Epithelial cell of esophagus (primary cell): ENCODE data around the gene KRTAP17-1.

Source experiments
- DNase-seq: peaks from one replicate; pipeline ENCODE4 v3.0.0; 2010; ENCODE audit warnings: low read depth
- H3K4me3 ChIP-seq: 2 replicates; pipeline ENCODE4 v1.5.1; 2011; ENCODE audit warnings: mild to moderate bottlenecking, low read length, control low read depth
- TF ChIP-seq, protein P1 (sequence below): IDR thresholded peaks from 2 replicates; pipeline ENCODE4 v1.5.1; 2011; ENCODE audit warnings: low read depth, mild to moderate bottlenecking, low read length, control low read depth, inconsistent platforms; ENCODE audit not compliant: insufficient read depth; ENCODE audit errors: missing control alignments

Gene KRTAP17-1

DNA sequence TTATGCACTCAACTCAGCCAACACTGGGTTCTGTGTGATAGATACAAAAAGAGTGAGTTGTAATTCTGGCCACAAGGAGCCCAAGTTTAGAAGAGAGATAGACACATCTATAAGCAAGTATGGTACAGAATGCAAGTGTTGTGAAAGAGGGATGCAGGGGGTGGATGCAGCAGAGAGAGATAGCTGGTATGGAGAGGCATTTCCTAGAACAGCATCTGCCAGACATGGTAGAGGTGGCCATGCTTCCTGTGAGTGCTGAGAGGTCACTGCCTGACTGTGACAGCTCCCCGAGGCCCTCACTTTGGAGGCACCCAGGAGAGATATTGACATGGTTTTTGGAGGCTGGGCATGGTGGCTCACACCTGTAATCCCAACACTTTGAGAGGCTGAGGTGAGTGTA, 4.4 kb downstream of the KRTAP17-1 start:
- H3K4me3 ChIP-seq = no peak overlapping the region
- DNase-seq = no peak
- TF ChIP-seq, protein P1, sequence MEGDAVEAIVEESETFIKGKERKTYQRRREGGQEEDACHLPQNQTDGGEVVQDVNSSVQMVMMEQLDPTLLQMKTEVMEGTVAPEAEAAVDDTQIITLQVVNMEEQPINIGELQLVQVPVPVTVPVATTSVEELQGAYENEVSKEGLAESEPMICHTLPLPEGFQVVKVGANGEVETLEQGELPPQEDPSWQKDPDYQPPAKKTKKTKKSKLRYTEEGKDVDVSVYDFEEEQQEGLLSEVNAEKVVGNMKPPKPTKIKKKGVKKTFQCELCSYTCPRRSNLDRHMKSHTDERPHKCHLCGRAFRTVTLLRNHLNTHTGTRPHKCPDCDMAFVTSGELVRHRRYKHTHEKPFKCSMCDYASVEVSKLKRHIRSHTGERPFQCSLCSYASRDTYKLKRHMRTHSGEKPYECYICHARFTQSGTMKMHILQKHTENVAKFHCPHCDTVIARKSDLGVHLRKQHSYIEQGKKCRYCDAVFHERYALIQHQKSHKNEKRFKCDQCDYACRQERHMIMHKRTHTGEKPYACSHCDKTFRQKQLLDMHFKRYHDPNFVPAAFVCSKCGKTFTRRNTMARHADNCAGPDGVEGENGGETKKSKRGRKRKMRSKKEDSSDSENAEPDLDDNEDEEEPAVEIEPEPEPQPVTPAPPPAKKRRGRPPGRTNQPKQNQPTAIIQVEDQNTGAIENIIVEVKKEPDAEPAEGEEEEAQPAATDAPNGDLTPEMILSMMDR = no peak

DNA sequence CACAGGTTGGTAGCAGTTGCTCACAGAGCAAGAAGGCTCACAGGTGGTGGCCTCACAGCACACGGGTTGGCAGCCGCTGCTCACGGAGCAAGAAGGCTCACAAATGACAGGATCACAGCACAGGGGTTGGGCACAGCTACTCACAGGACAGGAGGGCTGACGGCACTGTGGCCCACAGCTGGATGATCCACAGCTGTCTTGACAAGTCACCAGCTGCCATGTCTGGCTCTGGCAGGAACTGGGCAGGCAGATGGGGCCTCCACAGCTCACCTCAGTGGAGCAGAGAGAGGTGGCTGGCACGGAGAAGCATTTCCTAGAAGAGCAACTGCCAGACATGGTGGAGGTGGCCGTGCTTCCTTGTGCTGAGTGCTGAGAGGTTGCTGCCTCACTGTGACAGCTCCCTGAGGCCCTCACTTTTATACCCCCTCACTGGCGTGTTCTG, 6.6 kb downstream of the KRTAP17-1 start, which contains the start of gene KRTAP16-1:
KRTAP16-1 (minus strand) TSS at position 392 of the 442 bp plus-strand sequence; CDS start at position 336, 56 bp downstream.
- no peak for DNase-seq
- H3K4me3 ChIP-seq = no peak within 1 kb of the TSS
- TF ChIP-seq, protein P1 = no peak

DNA sequence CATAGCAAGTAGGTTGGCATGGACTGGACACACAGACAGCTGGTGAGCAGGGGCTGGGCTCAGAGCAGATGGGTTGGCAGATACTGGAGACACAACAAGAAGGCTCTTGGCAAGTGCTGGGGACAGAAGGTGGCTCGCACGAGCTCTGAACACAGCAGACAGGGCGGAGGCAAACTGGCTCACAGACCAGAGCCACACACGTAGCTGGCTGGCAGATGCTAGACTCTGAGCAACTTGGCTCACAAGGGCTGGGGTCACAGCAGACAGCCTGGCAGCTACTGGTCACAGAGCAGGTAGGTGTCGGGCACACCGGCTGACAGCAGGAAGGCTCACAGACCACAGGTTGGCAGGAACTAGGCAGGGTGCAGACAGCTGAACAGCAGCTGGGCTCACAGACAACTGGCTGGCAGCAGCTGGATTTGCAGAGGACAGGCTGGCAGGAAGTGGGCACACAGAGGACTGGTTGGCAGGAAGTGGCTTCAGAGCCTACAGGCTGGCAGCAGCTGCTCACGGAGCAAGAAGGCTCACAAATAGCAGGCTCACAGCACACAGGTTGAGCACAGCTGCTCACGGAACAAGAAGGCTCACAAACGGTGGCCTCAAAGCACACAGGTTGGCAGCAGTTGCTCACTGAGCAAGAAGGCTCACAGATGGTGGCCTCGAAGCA, 7.1 kb downstream of the KRTAP17-1 start:
- H3K4me3 ChIP-seq = no peak overlapping the region
- no peak for DNase-seq
- TF ChIP-seq, protein P1 = no peak

GRCh38 chr17:41307647-41308046, 7.9 kb downstream of the KRTAP17-1 start:
- TF ChIP-seq, protein P1 = no peak
- no peak for DNase-seq
- no peak overlapping the region for H3K4me3 ChIP-seq

- DNase-seq = no peak
- H3K4me3 ChIP-seq = no peak overlapping the region
- TF ChIP-seq, protein P1 = no peak
Observed at GRCh38 chr17:41304091-41304490, 11.4 kb downstream of the KRTAP17-1 start.

- no peak overlapping the region for H3K4me3 ChIP-seq
- TF ChIP-seq, protein P1 = no peak
- no peak for DNase-seq
Observed at GRCh38 chr17:41302981-41303380, 12.5 kb downstream of the KRTAP17-1 start.
